GM19043 (cell line): ENCODE data around the gene COX6A2.
"Not testable (repeated sequence)": the region's sequence is repeated elsewhere in the genome, so short reads cannot be mapped to it uniquely, and the experiment has no call there.

Experiments
- ATAC-seq: cut with Tn5 transposase; IDR thresholded peaks from one replicate; pipeline ENCODE4 v1.9.1; 2021; ENCODE audit warnings: low read depth; ENCODE audit not compliant: unreplicated experiment

The COX6A2 gene

GRCh38 chr16:31461921-31462804 is 34.0 kb upstream of the COX6A2 start:
- no peak for ATAC-seq

GRCh38 chr16:31461201-31461920 is 33.2 kb upstream of the COX6A2 start:
- no peak for ATAC-seq

GRCh38 chr16:31460582-31461002 is 32.4 kb upstream of the COX6A2 start:
- ATAC-seq: no peak

GRCh38 chr16:31459687-31460581 is 31.8 kb upstream of the COX6A2 start:
- peak; percentile 56 for ATAC-seq

- peak; percentile 61 for ATAC-seq
Observed at GRCh38 chr16:31458844-31459686, 30.9 kb upstream of the COX6A2 start, which contains the start of gene ARMC5. ARMC5 (plus strand) TSS chr16:31459501; CDS start chr16:31459525, 24 bp downstream.

GRCh38 chr16:31458073-31458843 is 30.1 kb upstream of the COX6A2 start:
- no peak for ATAC-seq

GRCh38 chr16:31456988-31457360 is 28.8 kb upstream of the COX6A2 start:
- no peak for ATAC-seq

GRCh38 chr16:31455601-31456314 is 27.6 kb upstream of the COX6A2 start:
- ATAC-seq: no peak

- no peak for ATAC-seq
Observed at GRCh38 chr16:31453255-31454204, 25.4 kb upstream of the COX6A2 start.

GRCh38 chr16:31452631-31453106 is 24.5 kb upstream of the COX6A2 start:
- no peak for ATAC-seq

GRCh38 chr16:31451681-31452351 is 23.7 kb upstream of the COX6A2 start:
- no peak for ATAC-seq

GRCh38 chr16:31451201-31451600 is 23.0 kb upstream of the COX6A2 start:
- no peak for ATAC-seq

GRCh38 chr16:31445931-31446330 is 17.8 kb upstream of the COX6A2 start:
- ATAC-seq: not testable (repeated sequence)

GRCh38 chr16:31441956-31442355 is 13.8 kb upstream of the COX6A2 start:
- no peak for ATAC-seq

- no peak for ATAC-seq
Observed at GRCh38 chr16:31440516-31441184, 12.5 kb upstream of the COX6A2 start.

- no peak for ATAC-seq
Observed at GRCh38 chr16:31439519-31439918, 11.4 kb upstream of the COX6A2 start.
